ENCODE results near the gene NRIP1.

Gene NRIP1

DNA sequence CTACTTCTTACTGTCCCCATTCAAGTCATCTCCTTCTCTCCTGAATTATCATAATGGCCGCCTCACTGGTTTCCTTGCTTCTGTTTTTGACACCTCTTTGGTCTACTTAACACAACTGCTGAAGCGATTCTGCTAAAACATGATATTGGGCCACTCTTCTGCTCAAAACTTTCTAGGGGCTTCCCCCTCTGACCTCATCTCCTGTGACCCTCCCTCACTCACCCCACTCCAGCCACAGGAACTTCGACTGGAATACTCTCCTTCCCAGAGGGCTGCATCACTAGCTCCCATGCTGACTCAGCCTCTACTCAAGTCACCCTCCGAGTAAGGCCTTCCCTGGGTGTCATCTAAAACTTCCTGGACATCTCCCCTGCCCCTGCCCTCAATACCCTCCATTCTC lies 35.7 kb downstream of the NRIP1 start:
- TF ChIP-seq, protein P1, sequence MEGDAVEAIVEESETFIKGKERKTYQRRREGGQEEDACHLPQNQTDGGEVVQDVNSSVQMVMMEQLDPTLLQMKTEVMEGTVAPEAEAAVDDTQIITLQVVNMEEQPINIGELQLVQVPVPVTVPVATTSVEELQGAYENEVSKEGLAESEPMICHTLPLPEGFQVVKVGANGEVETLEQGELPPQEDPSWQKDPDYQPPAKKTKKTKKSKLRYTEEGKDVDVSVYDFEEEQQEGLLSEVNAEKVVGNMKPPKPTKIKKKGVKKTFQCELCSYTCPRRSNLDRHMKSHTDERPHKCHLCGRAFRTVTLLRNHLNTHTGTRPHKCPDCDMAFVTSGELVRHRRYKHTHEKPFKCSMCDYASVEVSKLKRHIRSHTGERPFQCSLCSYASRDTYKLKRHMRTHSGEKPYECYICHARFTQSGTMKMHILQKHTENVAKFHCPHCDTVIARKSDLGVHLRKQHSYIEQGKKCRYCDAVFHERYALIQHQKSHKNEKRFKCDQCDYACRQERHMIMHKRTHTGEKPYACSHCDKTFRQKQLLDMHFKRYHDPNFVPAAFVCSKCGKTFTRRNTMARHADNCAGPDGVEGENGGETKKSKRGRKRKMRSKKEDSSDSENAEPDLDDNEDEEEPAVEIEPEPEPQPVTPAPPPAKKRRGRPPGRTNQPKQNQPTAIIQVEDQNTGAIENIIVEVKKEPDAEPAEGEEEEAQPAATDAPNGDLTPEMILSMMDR (IDR thresholded peaks at IDR 0.05; ENCODE audit: insufficient read depth, low read length, poor library complexity, severe bottlenecking): no peak
- no peak for DNase-seq (ENCODE audit: extremely low read depth, insufficient read length)
- no peaks in the 10 kb centered on the region for H3K36me3 ChIP-seq (ENCODE audit: control insufficient read depth, insufficient read depth, low read length)
- H3K4me3 ChIP-seq (replicated peaks; ENCODE audit: low read depth, low read length): no peak overlapping the region
- no peaks in the 10 kb centered on the region for H3K27me3 ChIP-seq (replicated peaks; ENCODE audit: control insufficient read depth, insufficient read depth, low read length)

DNA sequence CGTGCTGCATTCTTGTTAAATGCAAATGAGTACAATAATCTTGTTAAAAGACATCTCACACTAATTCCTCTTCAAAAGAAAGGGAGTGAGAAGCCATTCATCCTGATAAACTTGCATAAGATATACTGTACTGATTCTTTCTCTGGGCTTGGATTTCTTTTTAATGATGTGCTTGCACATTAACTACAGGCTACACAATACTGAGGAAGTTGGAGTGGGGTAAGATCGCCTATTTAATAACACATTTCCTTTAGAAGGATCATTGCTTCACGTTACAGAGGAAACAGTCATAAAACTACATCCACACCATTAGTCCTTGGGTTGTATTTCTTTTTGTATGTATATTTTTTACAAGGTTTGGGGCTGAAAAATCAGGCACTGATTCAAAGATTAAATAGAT lies 36.6 kb downstream of the NRIP1 start:
- Histone ChIP-seq H3K27me3 (replicated peaks; ENCODE audit: control insufficient read depth, insufficient read depth, low read length) (no peaks in the 10 kb centered on the region), H3K4me3 (replicated peaks; ENCODE audit: low read depth, low read length) (no peak overlapping the region), H3K36me3 (ENCODE audit: control insufficient read depth, insufficient read depth, low read length) (no peaks in the 10 kb centered on the region)
- TF ChIP-seq, protein P1 (IDR thresholded peaks at IDR 0.05; ENCODE audit: insufficient read depth, low read length, poor library complexity, severe bottlenecking): no peak
- DNase-seq (ENCODE audit: extremely low read depth, insufficient read length): no peak

GRCh38 chr21:15027056-15027455 lies 37.7 kb downstream of the NRIP1 start:
- Histone ChIP-seq H3K27me3 (replicated peaks; ENCODE audit: control insufficient read depth, insufficient read depth, low read length) (no peaks in the 10 kb centered on the region), H3K36me3 (ENCODE audit: control insufficient read depth, insufficient read depth, low read length) (no peaks in the 10 kb centered on the region), H3K4me3 (replicated peaks; ENCODE audit: low read depth, low read length) (no peak overlapping the region)
- no peak for DNase-seq (ENCODE audit: extremely low read depth, insufficient read length)
- TF ChIP-seq, protein P1 (IDR thresholded peaks at IDR 0.05; ENCODE audit: insufficient read depth, low read length, poor library complexity, severe bottlenecking): no peak

GRCh38 chr21:15026370-15026769 lies 38.4 kb downstream of the NRIP1 start:
- TF ChIP-seq, protein P1 (IDR thresholded peaks at IDR 0.05; ENCODE audit: insufficient read depth, low read length, poor library complexity, severe bottlenecking): no peak
- DNase-seq (ENCODE audit: extremely low read depth, insufficient read length): no peak
- H3K27me3 ChIP-seq (replicated peaks; ENCODE audit: control insufficient read depth, insufficient read depth, low read length): no peaks in the 10 kb centered on the region
- H3K36me3 ChIP-seq (ENCODE audit: control insufficient read depth, insufficient read depth, low read length): no peaks in the 10 kb centered on the region
- H3K4me3 ChIP-seq (replicated peaks; ENCODE audit: low read depth, low read length): no peak overlapping the region

- no peak for DNase-seq (ENCODE audit: extremely low read depth, insufficient read length)
- H3K27me3 ChIP-seq (replicated peaks; ENCODE audit: control insufficient read depth, insufficient read depth, low read length): no peaks in the 10 kb centered on the region
- H3K4me3 ChIP-seq (replicated peaks; ENCODE audit: low read depth, low read length): no peak overlapping the region
- H3K36me3 ChIP-seq (ENCODE audit: control insufficient read depth, insufficient read depth, low read length): no peaks in the 10 kb centered on the region
- TF ChIP-seq, protein P1 (IDR thresholded peaks at IDR 0.05; ENCODE audit: insufficient read depth, low read length, poor library complexity, severe bottlenecking): no peak
These were observed 41.0 kb downstream of the NRIP1 start for GRCh38 chr21:15023776-15024175.

DNA sequence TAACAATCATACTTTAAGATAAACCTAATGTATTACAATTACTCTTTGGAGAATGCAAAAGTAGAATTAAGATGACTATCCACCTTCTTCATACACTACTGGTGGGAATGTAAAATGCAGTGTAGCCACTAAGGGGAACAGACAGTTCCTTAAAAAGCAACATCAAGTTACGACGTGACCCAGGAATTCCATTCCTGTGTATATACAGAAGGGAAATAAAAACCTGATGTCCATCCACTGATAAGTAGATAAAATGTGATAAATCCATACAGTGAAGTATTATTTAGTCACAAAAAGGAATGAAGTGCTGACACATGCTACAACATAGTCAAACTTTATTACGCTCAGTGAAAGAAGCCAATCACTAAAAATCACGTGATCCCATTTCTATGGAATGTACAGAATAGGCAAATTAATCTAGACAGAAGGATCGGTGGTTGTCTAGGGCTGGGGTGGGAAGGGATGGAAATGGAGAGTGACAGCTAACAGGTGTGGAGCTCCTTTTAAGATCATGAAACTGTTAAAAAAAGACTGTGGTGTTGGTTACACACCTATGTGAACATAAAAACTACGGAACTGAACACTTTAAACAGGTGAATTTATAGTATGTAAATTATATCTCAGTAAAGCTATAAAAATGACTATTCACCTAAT lies 42.1 kb downstream of the NRIP1 start:
- no peaks in the 10 kb centered on the region for H3K27me3 ChIP-seq (replicated peaks; ENCODE audit: control insufficient read depth, insufficient read depth, low read length)
- no peak for DNase-seq (ENCODE audit: extremely low read depth, insufficient read length)
- H3K36me3 ChIP-seq (ENCODE audit: control insufficient read depth, insufficient read depth, low read length): no peaks in the 10 kb centered on the region
- H3K4me3 ChIP-seq (replicated peaks; ENCODE audit: low read depth, low read length): no peak overlapping the region
- TF ChIP-seq, protein P1 (IDR thresholded peaks at IDR 0.05; ENCODE audit: insufficient read depth, low read length, poor library complexity, severe bottlenecking): no peak
